Mammary epithelial cell (primary cell): ENCODE data around the gene KCNQ5.

ENCODE experiments used
- CTCF ChIP-seq, 2 donors: IDR thresholded peaks in 1 of 2; conservative IDR thresholded peaks in 1 of 2; 2 replicates each; pipeline ENCODE4 v1.5.1; 2011 to 2012; ENCODE audit warnings: inconsistent platforms in 2 of 2, low read length in 2 of 2, mild to moderate bottlenecking in 2 of 2, control low read depth in 1 of 2, low read depth in 1 of 2; ENCODE audit not compliant: insufficient read depth in 1 of 2; ENCODE audit errors: extremely low read depth in 1 of 2
- EZH2 ChIP-seq: IDR thresholded peaks from 2 replicates; pipeline ENCODE4 v1.6.1; 2012; ENCODE audit warnings: low read length, inconsistent platforms, borderline replicate concordance

- TF ChIP-seq CTCF (conservative IDR thresholded peaks at IDR 0.05 in 1 of 2, IDR thresholded peaks at IDR 0.05 in 1 of 2; ENCODE audit: extremely low read depth in 1 of 2, insufficient read depth in 1 of 2, low read depth in 1 of 2, low read length in 2 of 2) = no peak
- TF ChIP-seq EZH2 = no peak
These were observed 595.0 kb downstream of the KCNQ5 start for GRCh38 chr6:73216859-73217258.
